Gastrocnemius medialis (tissue), 4 donors: Measurements from ENCODE around the gene LRRK1.

Experiments
- POLR2A ChIP-seq, 2 donors: fragments of 450-650 bp; IDR thresholded peaks; one replicate each; pipeline ENCODE4 v1.6.1; 2017; ENCODE audit warnings: antibody characterized with exemption in 2 of 2, mild to moderate bottlenecking in 2 of 2, moderate library complexity in 2 of 2
- TF ChIP-seq, protein P1 (sequence below), 5 experiments: fragments of 450-650 bp in 3 of 5; fragments of 200-600 bp in 2 of 5; sonication (generic) in 2 of 5; IDR thresholded peaks in 4 of 5; conservative IDR thresholded peaks in 1 of 5; 1 replicate in 4 of 5; 2 replicates in 1 of 5; pipeline ENCODE4 v1.5.1; 2016 to 2019; ENCODE audit warnings: antibody characterized with exemption in 5 of 5, mild to moderate bottlenecking in 3 of 5, moderate library complexity in 3 of 5

DNA sequence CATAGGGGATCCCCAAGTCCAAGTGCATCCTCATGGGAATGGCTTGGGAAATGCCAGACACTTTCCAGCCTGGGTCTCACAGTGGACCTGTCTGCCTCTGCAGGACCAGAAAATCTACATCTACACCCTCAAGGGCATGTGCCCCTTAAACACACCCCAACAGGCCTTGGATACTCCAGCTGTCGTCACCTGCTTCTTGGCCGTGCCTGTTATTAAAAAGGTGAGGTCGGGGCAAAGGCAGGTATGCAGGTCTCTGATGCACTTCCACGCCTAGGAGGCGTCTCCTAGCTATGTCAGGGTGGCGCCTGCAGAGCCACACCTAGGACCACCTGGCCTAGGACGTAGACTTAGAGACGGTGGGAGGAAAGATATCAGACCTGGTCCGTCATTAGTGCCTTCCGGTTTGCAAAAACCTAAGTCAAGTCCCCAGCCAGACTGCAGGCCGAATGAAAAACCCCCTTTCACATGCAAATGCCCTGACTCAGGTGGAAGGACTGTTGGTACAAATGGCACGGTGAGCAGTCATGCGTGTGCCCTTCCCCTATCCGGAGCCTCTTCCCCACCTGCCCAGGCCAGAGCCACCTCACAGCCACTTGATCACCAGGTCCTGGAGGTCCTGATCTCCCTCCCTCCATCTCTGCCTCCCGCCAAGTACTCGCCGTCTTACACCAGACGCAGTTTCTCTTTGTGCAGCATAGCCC is 143.5 kb downstream of the LRRK1 start:
- TF ChIP-seq, protein P1, sequence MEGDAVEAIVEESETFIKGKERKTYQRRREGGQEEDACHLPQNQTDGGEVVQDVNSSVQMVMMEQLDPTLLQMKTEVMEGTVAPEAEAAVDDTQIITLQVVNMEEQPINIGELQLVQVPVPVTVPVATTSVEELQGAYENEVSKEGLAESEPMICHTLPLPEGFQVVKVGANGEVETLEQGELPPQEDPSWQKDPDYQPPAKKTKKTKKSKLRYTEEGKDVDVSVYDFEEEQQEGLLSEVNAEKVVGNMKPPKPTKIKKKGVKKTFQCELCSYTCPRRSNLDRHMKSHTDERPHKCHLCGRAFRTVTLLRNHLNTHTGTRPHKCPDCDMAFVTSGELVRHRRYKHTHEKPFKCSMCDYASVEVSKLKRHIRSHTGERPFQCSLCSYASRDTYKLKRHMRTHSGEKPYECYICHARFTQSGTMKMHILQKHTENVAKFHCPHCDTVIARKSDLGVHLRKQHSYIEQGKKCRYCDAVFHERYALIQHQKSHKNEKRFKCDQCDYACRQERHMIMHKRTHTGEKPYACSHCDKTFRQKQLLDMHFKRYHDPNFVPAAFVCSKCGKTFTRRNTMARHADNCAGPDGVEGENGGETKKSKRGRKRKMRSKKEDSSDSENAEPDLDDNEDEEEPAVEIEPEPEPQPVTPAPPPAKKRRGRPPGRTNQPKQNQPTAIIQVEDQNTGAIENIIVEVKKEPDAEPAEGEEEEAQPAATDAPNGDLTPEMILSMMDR (IDR thresholded peaks at IDR 0.05 in 4 of 5, conservative IDR thresholded peaks at IDR 0.05 in 1 of 5), result no peak
- no peak for TF ChIP-seq POLR2A (IDR thresholded peaks at IDR 0.05)
